Activated CD4-positive, CD25-positive, alpha-beta regulatory T cell treated with anti-CD3 and anti-CD28 coated beads, Interleukin-2, amount 50 U/mL, for 16 hours (primary cell): Measurements from ENCODE around the gene RELN.

ENCODE experiments used
- DNase-seq: peaks from one replicate; pipeline ENCODE4 v3.0.0-alpha.2; 2020; ENCODE audit warnings: low read depth, low spot score

The RELN gene

GRCh38 chr7:103637726-103638125, 351.7 kb downstream of the RELN start:
- DNase-seq: no peak

- no peak for DNase-seq
Observed at GRCh38 chr7:103637094-103637493, 352.4 kb downstream of the RELN start.

- no peak for DNase-seq
Observed at GRCh38 chr7:103636153-103636552, 353.3 kb downstream of the RELN start.

- DNase-seq: no peak
Observed at GRCh38 chr7:103632972-103633371, 356.5 kb downstream of the RELN start.

GRCh38 chr7:103632005-103632639, 357.3 kb downstream of the RELN start:
- no peak for DNase-seq

- DNase-seq: no peak
Observed at GRCh38 chr7:103630318-103630717, 359.1 kb downstream of the RELN start.

GRCh38 chr7:103628742-103629141, 360.7 kb downstream of the RELN start:
- DNase-seq: no peak

- no peak for DNase-seq
Observed at GRCh38 chr7:103626776-103627175, 362.7 kb downstream of the RELN start.

GRCh38 chr7:103622274-103622673, 367.2 kb downstream of the RELN start:
- no peak for DNase-seq

- DNase-seq: no peak
Observed at GRCh38 chr7:103613655-103614642, 375.5 kb downstream of the RELN start.

- no peak for DNase-seq
Observed at GRCh38 chr7:103609778-103610177, 379.7 kb downstream of the RELN start.

GRCh38 chr7:103605640-103606039, 383.8 kb downstream of the RELN start:
- DNase-seq: no peak

GRCh38 chr7:103598326-103598905, 391.0 kb downstream of the RELN start:
- DNase-seq: no peak

- DNase-seq: no peak
Observed at GRCh38 chr7:103597606-103598005, 391.9 kb downstream of the RELN start.

GRCh38 chr7:103594186-103594585, 395.3 kb downstream of the RELN start:
- no peak for DNase-seq

- no peak for DNase-seq
Observed at GRCh38 chr7:103593691-103594090, 395.8 kb downstream of the RELN start.

GRCh38 chr7:103592844-103593243, 396.6 kb downstream of the RELN start:
- DNase-seq: no peak

GRCh38 chr7:103592187-103592586, 397.3 kb downstream of the RELN start:
- DNase-seq: no peak

GRCh38 chr7:103580031-103580430, 409.4 kb downstream of the RELN start:
- DNase-seq: no peak

GRCh38 chr7:103577059-103577458, 412.4 kb downstream of the RELN start:
- DNase-seq: no peak

GRCh38 chr7:103576641-103577040, 412.8 kb downstream of the RELN start:
- no peak for DNase-seq

GRCh38 chr7:103574576-103574975, 414.9 kb downstream of the RELN start:
- no peak for DNase-seq
